A673 (cell line): ENCODE data around the gene NDST3.

Experiments
- EZH2 ChIP-seq: fragments of 200-600 bp; sonication (generic); IDR thresholded peaks from 2 replicates; pipeline ENCODE4 v1.6.1; 2017; ENCODE audit warnings: borderline replicate concordance, low read depth, mild to moderate bottlenecking, mixed read lengths, antibody characterized with exemption, low read length; ENCODE audit not compliant: poor library complexity, severe bottlenecking
- TF ChIP-seq, protein P1 (sequence below): fragments of 300-800, 200-600 bp; sonication (generic); conservative IDR thresholded peaks from 2 replicates; pipeline ENCODE4 v1.5.1; 2017; ENCODE audit warnings: low read depth, mild to moderate bottlenecking, antibody characterized with exemption, low read length, moderate library complexity, mixed read lengths

DNA sequence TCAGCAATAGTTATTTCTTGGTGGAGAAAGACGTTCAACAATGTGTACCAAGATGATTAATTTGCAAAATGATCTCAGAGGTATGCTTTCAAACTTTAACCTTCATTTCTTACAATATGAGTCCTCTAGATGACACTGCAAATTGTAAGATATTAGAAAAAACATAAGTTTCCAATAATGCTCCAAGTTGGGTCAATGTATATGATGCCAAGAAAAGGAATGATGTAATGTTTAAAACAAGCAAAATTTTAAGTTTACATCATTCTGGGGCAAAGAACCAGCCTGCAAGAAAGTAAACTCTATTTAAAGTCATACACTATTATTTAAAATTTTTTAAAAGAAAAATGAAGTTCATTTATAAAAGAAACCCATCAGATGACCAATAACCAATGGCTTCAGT is 262.4 kb downstream of the NDST3 start:
- TF ChIP-seq, protein P1, sequence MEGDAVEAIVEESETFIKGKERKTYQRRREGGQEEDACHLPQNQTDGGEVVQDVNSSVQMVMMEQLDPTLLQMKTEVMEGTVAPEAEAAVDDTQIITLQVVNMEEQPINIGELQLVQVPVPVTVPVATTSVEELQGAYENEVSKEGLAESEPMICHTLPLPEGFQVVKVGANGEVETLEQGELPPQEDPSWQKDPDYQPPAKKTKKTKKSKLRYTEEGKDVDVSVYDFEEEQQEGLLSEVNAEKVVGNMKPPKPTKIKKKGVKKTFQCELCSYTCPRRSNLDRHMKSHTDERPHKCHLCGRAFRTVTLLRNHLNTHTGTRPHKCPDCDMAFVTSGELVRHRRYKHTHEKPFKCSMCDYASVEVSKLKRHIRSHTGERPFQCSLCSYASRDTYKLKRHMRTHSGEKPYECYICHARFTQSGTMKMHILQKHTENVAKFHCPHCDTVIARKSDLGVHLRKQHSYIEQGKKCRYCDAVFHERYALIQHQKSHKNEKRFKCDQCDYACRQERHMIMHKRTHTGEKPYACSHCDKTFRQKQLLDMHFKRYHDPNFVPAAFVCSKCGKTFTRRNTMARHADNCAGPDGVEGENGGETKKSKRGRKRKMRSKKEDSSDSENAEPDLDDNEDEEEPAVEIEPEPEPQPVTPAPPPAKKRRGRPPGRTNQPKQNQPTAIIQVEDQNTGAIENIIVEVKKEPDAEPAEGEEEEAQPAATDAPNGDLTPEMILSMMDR: no peak
- TF ChIP-seq EZH2: no peak
